ENCODE data around the gene SMAD3. TPM values are rescaled to one million over a fixed set of nuclear protein-coding genes. Genes with fewer than 3 reads are reported as not detected.
A peak's percentile ranks its signal among the peaks of the same experiment; 100 is the strongest.

Gene SMAD3
- total and polyA plus RNA-seq, 2 of the 4 experiments (the other 2 are of a cell fraction): 71.0 to 177 TPM

- H3K4me1 ChIP-seq (ENCODE audit: control insufficient read depth, insufficient read depth, low read length): peaks cover 74% of the 10 kb centered on the region
These were observed 110.3 kb downstream of the SMAD3 start for GRCh38 chr15:67175643-67176071.

More at GRCh38 chr15:67175643-67176071, 110.3 kb downstream of the SMAD3 start:
- H3K14ac ChIP-seq (replicated peaks; ENCODE audit: low read depth, low read length): peak overlapping the region; percentile 81
- peak; percentile 78 for TF ChIP-seq CEBPB (IDR thresholded peaks at IDR 0.05; ENCODE audit: low read depth, low read length)
- no peak for TF ChIP-seq MAFK (IDR thresholded peaks at IDR 0.05; ENCODE audit: low read depth, low read length)
- TF ChIP-seq POLR2A (IDR thresholded peaks at IDR 0.05; ENCODE audit: low read depth, low read length): no peak
- no peak for TF ChIP-seq MXI1 (IDR thresholded peaks at IDR 0.05; ENCODE audit: borderline replicate concordance, low read depth, low read length)
- peak overlapping the region; percentile 78 for H3K27ac ChIP-seq (ENCODE audit: insufficient read depth, low read length)
- peak overlapping the region; percentile 69 to 74; a peak in 3 of 4 replicates for H4K8ac ChIP-seq (ENCODE audit: low read depth in 2 of 2, low read length in 2 of 2)
- peaks cover 76% of the 10 kb centered on the region for H3K36me3 ChIP-seq (ENCODE audit: control insufficient read depth, insufficient read depth, low read length)
- H3K18ac ChIP-seq (ENCODE audit: low read depth, low read length): peak overlapping the region; percentile 68
- H3K9me3 ChIP-seq (ENCODE audit: control insufficient read depth, insufficient read depth, low read length): no peaks in the 10 kb centered on the region
- peak overlapping the region; percentile 40; the same call in 1 of the 2 replicates for H3K56ac ChIP-seq (ENCODE audit: extremely low read depth, insufficient read depth, low read length)
- peak overlapping the region; percentile 34 for H3K9ac ChIP-seq (ENCODE audit: low read depth, low read length)
- ChIA-PET CTCF (interaction anchor here (0.7 kb wide), 1 partner anchor 226 kb away, joined by 3 read pairs; no protein-coding TSS in a partner anchor), POLR2A (ENCODE audit: unreplicated experiment) (no interaction called here)
- H3K79me1 ChIP-seq (ENCODE audit: low read depth in 1 of 2, low read length in 2 of 2): peaks cover 68 to 94% of the 10 kb centered on the region in 2 experiments
- H3K4me3 ChIP-seq (ENCODE audit: insufficient read depth, low read depth, low read length): no peak overlapping the region
- in situ Hi-C loops (cut with MboI; ENCODE audit: low sequenced_read_pairs) (loop anchor here (5.0 kb wide), 1 partner anchor 68 kb away; no protein-coding TSS in a partner anchor), intact Hi-C loops (cut with micrococcal nuclease) (no loop called here), dilution Hi-C loops (cut with HindIII; ENCODE audit: low sequenced_read_pairs, unreplicated experiment) (no loop called here)
- H2AK9ac ChIP-seq (replicated peaks; ENCODE audit: low read depth, low read length, poor library complexity): peak overlapping the region; percentile 60
- H2BK5ac ChIP-seq (ENCODE audit: low read depth, low read length, poor library complexity, severe bottlenecking): peak overlapping the region; percentile 97
- peak overlapping the region; percentile 39; the same call in 1 of the 2 replicates for H3K23ac ChIP-seq (ENCODE audit: low read depth, low read length)
- H3K4me2 ChIP-seq (ENCODE audit: low read depth, low read length): no peak overlapping the region
- no peak overlapping the region for H2AFZ ChIP-seq (replicated peaks; ENCODE audit: low read length, poor library complexity)
- ATAC-seq (ENCODE audit: low read depth) (no peak), DNase-seq (peak; percentile 69)
- no peaks in the 10 kb centered on the region for H3K27me3 ChIP-seq (ENCODE audit: control insufficient read depth, insufficient read depth, low read length)
- H2AK5ac ChIP-seq (ENCODE audit: low read depth, low read length): peak overlapping the region; percentile 86
- WGBS, 2 experiments (ENCODE audit: extremely low coverage in 2 of 2, insufficient read length in 1 of 2): 54% methylated on average over 6 of the region's 11 CpGs; no CpG with 5 or more reads in 1 of the 2 experiments
- peak overlapping the region; percentile 29; the same call in 1 of the 3 replicates for H2BK15ac ChIP-seq (ENCODE audit: low read depth, low read length)
- 0 out of 2 replicates have a peak overlapping the region, but pooled peaks have one; percentile 17 for H2BK20ac ChIP-seq (ENCODE audit: low read depth, low read length)
- BruUV-seq (replicated peaks): no TSS peak
- H4K5ac ChIP-seq (ENCODE audit: low read depth, low read length): peak overlapping the region; percentile 53
- peak overlapping the region; percentile 87 for H3K4ac ChIP-seq (ENCODE audit: low read depth, low read length)
- peak overlapping the region; percentile 85 for H2BK120ac ChIP-seq (ENCODE audit: low read depth, low read length)
- peak overlapping the region; percentile 86 for H4K91ac ChIP-seq (ENCODE audit: insufficient read depth, low read depth, low read length)
- H3K9me1 ChIP-seq (ENCODE audit: insufficient read depth, low read length): peaks cover 66% of the 10 kb centered on the region
- peaks cover 9% of the 10 kb centered on the region for H4K20me1 ChIP-seq (ENCODE audit: insufficient read depth, low read length)
